CD4-positive, alpha-beta memory T cell (primary cell): ENCODE results near the gene PCGF5. TPM values are rescaled to one million over a fixed set of nuclear protein-coding genes. Genes with fewer than 3 reads are reported as not detected.

Source experiments
- CTCF ChIA-PET: fragments of 350-600 bp; sonication (Branson Sonifier 250); formaldehyde crosslinking; loops from one replicate; lab custom pipeline; 2021; ENCODE audit warnings: inconsistent platforms; ENCODE audit not compliant: partially characterized antibody; lab: Charles Lee
- POLR2A ChIA-PET: fragments of 350-600 bp; sonication (Branson Sonifier 250); formaldehyde crosslinking; loops from one replicate; lab custom pipeline; 2021; ENCODE audit not compliant: partially characterized antibody; lab: Charles Lee
- DNase-seq, 5 donors: peaks; one replicate each; pipeline versions ENCODE4 v3.0.0 to v3.0.0-alpha.2; 2020 to 2022; ENCODE audit warnings: mixed read lengths in 1 of 5
- H3K27ac ChIP-seq: one replicate; pipeline ENCODE4 v1.7.0; 2013; ENCODE audit warnings: low read depth, low read length
- H3K27me3 ChIP-seq: 2 replicates; pipeline ENCODE4 v1.7.0; 2013; ENCODE audit warnings: mild to moderate bottlenecking, low read length, moderate library complexity; ENCODE audit not compliant: insufficient read depth
- H3K36me3 ChIP-seq: 2 replicates; pipeline ENCODE4 v1.7.0; 2013; ENCODE audit warnings: mild to moderate bottlenecking, low read length, moderate library complexity; ENCODE audit not compliant: insufficient read depth
- H3K4me1 ChIP-seq: 2 replicates; pipeline ENCODE4 v1.7.0; 2013; ENCODE audit warnings: mild to moderate bottlenecking, low read length, moderate library complexity; ENCODE audit not compliant: insufficient read depth
- H3K4me3 ChIP-seq, 2 donors: one replicate each; pipeline ENCODE4 v1.7.0; 2013; ENCODE audit warnings: low read length in 2 of 2, mild to moderate bottlenecking in 1 of 2
- H3K9me3 ChIP-seq, 2 donors: one replicate each; pipeline ENCODE4 v1.7.0; 2013; ENCODE audit warnings: low read length in 2 of 2, control low read depth in 1 of 2; ENCODE audit not compliant: control insufficient read depth in 1 of 2
- H3K27ac Mint-ChIP-seq, 7 donors: one replicate each; pipeline ENCODE4 v1.8.0; 2020 to 2021; ENCODE audit warnings: mixed read lengths in 7 of 7, mild to moderate bottlenecking in 6 of 7, inconsistent platforms in 3 of 7, moderate library complexity in 3 of 7
- H3K27me3 Mint-ChIP-seq, 2 donors: one replicate each; pipeline ENCODE4 v1.8.0; 2020 to 2021; ENCODE audit warnings: mixed read lengths in 2 of 2
- H3K36me3 Mint-ChIP-seq, 2 donors: one replicate each; pipeline ENCODE4 v1.8.0; 2020 to 2021; ENCODE audit warnings: mixed read lengths in 2 of 2, inconsistent platforms in 1 of 2, mild to moderate bottlenecking in 1 of 2
- H3K4me1 Mint-ChIP-seq, 4 donors: one replicate each; pipeline ENCODE4 v1.8.0; 2020 to 2021; ENCODE audit warnings: mixed read lengths in 4 of 4, mild to moderate bottlenecking in 1 of 4
- H3K4me3 Mint-ChIP-seq, 8 donors: one replicate each; pipeline ENCODE4 v1.8.0; 2020 to 2021; ENCODE audit warnings: mixed read lengths in 8 of 8, mild to moderate bottlenecking in 7 of 8, moderate library complexity in 6 of 8, inconsistent platforms in 3 of 8
- H3K9me3 Mint-ChIP-seq, 8 donors: one replicate each; pipeline ENCODE4 v1.8.0; 2020 to 2021; ENCODE audit warnings: mixed read lengths in 8 of 8, mild to moderate bottlenecking in 5 of 8, inconsistent platforms in 3 of 8, moderate library complexity in 1 of 8
- intact Hi-C: fragments of 100-400 bp; cut with micrococcal nuclease; formaldehyde crosslinking; loops from one replicate; pipeline ENCODE4 v1.15.1; 2023
- polyA plus RNA-seq, 2 donors: library from polyadenylated mRNA; unstranded; fragments of 300-500 nt; fragmentation: Illumina TruSeq; gene quantifications; one replicate each; pipeline ENCODE4 v1.2.3, GENCODE V29; 2021
- total RNA-seq, 2 experiments: library from RNA; stranded (reverse); gene quantifications; one replicate each; pipeline ENCODE4 v1.2.3, GENCODE V29; 2021

The PCGF5 gene
- total and polyA plus RNA-seq, 4 experiments from 2014 or later: 51.0 to 84.2 (median 67.2) TPM

- ChIA-PET CTCF (interaction anchor here (4.0 kb wide), 1 partner anchor 11 kb away, joined by 27 read pairs; no protein-coding TSS in a partner anchor), POLR2A (interaction anchor here (1.4 kb wide), 1 partner anchor 76 kb away, joined by 3 read pairs; no protein-coding TSS in a partner anchor)
- Mint-ChIP-seq H3K9me3 (no peaks in the 10 kb centered on the region), H3K27ac (peak overlapping the region in 3 of 7 donors; percentile 6 to 38 (median 12)), H3K36me3 (peaks cover 0 to 17% of the 10 kb centered on the region in 2 donors), H3K4me1 (peaks cover 24 to 47% (median 37%) of the 10 kb centered on the region in 4 donors), H3K4me3 (no peak overlapping the region), H3K27me3 (no peaks in the 10 kb centered on the region)
- no peak overlapping the region for H3K4me3 ChIP-seq
- no peaks in the 10 kb centered on the region for H3K27me3 ChIP-seq
- no peak overlapping the region for H3K27ac ChIP-seq
- intact Hi-C loops: no loop called here
- no peaks in the 10 kb centered on the region for H3K36me3 ChIP-seq
- DNase-seq: no peak
- peaks cover 19% of the 10 kb centered on the region for H3K4me1 ChIP-seq
- no peaks in the 10 kb centered on the region for H3K9me3 ChIP-seq
Measured at GRCh38 chr10:91239789-91240188, 19.3 kb downstream of the PCGF5 start.

- Mint-ChIP-seq H3K4me1 (peaks cover 21 to 30% (median 28%) of the 10 kb centered on the region in 4 donors), H3K27ac (peak overlapping the region in 6 of 7 donors; percentile 23 to 91 (median 49)), H3K9me3 (no peaks in the 10 kb centered on the region), H3K4me3 (peak overlapping the region in 2 of 8 donors; percentile 0 to 9), H3K36me3 (peaks cover 0 to 11% of the 10 kb centered on the region in 2 donors), H3K27me3 (no peaks in the 10 kb centered on the region)
- H3K27ac ChIP-seq: peak overlapping the region; percentile 1
- H3K4me1 ChIP-seq: peaks cover 49% of the 10 kb centered on the region
- H3K27me3 ChIP-seq: no peaks in the 10 kb centered on the region
- no peaks in the 10 kb centered on the region for H3K36me3 ChIP-seq
- ChIA-PET POLR2A (interaction anchor here (1.1 kb wide), 1 partner anchor 79 kb away, joined by 3 read pairs; no protein-coding TSS in a partner anchor), CTCF (interaction anchor here (0.8 to 3.6 kb wide), 2 partner anchors 9 to 237 kb away, joined by 3 to 16 read pairs; no protein-coding TSS in a partner anchor)
- H3K4me3 ChIP-seq: no peak overlapping the region
- intact Hi-C loops: no loop called here
- DNase-seq: no peak
- H3K9me3 ChIP-seq: no peaks in the 10 kb centered on the region
Measured at GRCh38 chr10:91242940-91243339, 22.5 kb downstream of the PCGF5 start.

GRCh38 chr10:91247360-91248111 is 27.1 kb downstream of the PCGF5 start:
- H3K4me3 ChIP-seq: no peak overlapping the region
- peaks cover 7% of the 10 kb centered on the region for H3K36me3 ChIP-seq
- CTCF ChIA-PET: interaction anchor here (4.3 to 11.8 kb wide), 3 partner anchors 157 to 335 kb away, joined by 46 to 324 read pairs (median 156); no protein-coding TSS in a partner anchor
- H3K4me1 ChIP-seq: peaks cover 52% of the 10 kb centered on the region
- Mint-ChIP-seq H3K27ac (peak overlapping the region in 5 of 7 donors; percentile 20 to 79 (median 61)), H3K9me3 (no peaks in the 10 kb centered on the region), H3K36me3 (peaks cover 4 to 15% of the 10 kb centered on the region in 2 donors), H3K4me3 (peak overlapping the region in 3 of 8 donors; percentile 9 to 16 (median 11)), H3K4me1 (peaks cover 11 to 14% (median 13%) of the 10 kb centered on the region in 4 donors), H3K27me3 (no peaks in the 10 kb centered on the region)
- POLR2A ChIA-PET: interaction anchor here (0.9 to 1.9 kb wide), 4 partner anchors 46 to 85 kb away, joined by 3 to 5 read pairs (median 3); no protein-coding TSS in a partner anchor
- no peaks in the 10 kb centered on the region for H3K27me3 ChIP-seq
- intact Hi-C loops: no loop called here
- H3K9me3 ChIP-seq: no peaks in the 10 kb centered on the region
- H3K27ac ChIP-seq: no peak overlapping the region
- DNase-seq: no peak

- intact Hi-C loops: loop anchor here (5.0 kb wide), 1 partner anchor 497 kb away; no protein-coding TSS in a partner anchor
- H3K4me3 Mint-ChIP-seq: no peak overlapping the region
- ChIA-PET POLR2A (interaction anchor here (1.7 to 2.0 kb wide), 3 partner anchors 87 to 338 kb away, joined by 6 to 16 read pairs (median 8); no protein-coding TSS in a partner anchor), CTCF (interaction anchor here (1.0 to 11.8 kb wide), 28 partner anchors 10 to 499 kb away, joined by 3 to 324 read pairs (median 6); partner anchors contain the start of gene PCGF5)
- no peaks in the 10 kb centered on the region for H3K27me3 Mint-ChIP-seq
- peaks cover 0 to 2% (median 0%) of the 10 kb centered on the region in 8 donors for H3K9me3 Mint-ChIP-seq
- H3K36me3 Mint-ChIP-seq: peaks cover 26 to 34% of the 10 kb centered on the region in 2 donors
- Histone ChIP-seq H3K27me3 (no peaks in the 10 kb centered on the region), H3K36me3 (peaks cover 29% of the 10 kb centered on the region), H3K4me3 (no peak overlapping the region), H3K9me3 (no peaks in the 10 kb centered on the region), H3K27ac (no peak overlapping the region), H3K4me1 (peaks cover 40% of the 10 kb centered on the region)
- no peak for DNase-seq
- peak overlapping the region in 5 of 7 donors; percentile 14 to 58 (median 36) for H3K27ac Mint-ChIP-seq
- peaks cover 5 to 9% (median 6%) of the 10 kb centered on the region in 4 donors for H3K4me1 Mint-ChIP-seq
Measured at GRCh38 chr10:91249700-91250099, 29.2 kb downstream of the PCGF5 start.

GRCh38 chr10:91250341-91250740 is 29.9 kb downstream of the PCGF5 start:
- H3K4me3 ChIP-seq: no peak overlapping the region
- intact Hi-C loops: loop anchor here (5.0 kb wide), 1 partner anchor 498 kb away; no protein-coding TSS in a partner anchor
- H3K27me3 ChIP-seq: no peaks in the 10 kb centered on the region
- H3K4me3 Mint-ChIP-seq: no peak overlapping the region
- POLR2A ChIA-PET: interaction anchor here (1.0 to 2.0 kb wide), 5 partner anchors 30 to 339 kb away, joined by 3 to 16 read pairs (median 6); partner anchors contain the start of gene PCGF5
- peaks cover 0 to 2% (median 0%) of the 10 kb centered on the region in 8 donors for H3K9me3 Mint-ChIP-seq
- H3K36me3 Mint-ChIP-seq: peaks cover 31 to 39% of the 10 kb centered on the region in 2 donors
- no peaks in the 10 kb centered on the region for H3K27me3 Mint-ChIP-seq
- H3K27ac ChIP-seq: no peak overlapping the region
- no peak for DNase-seq
- peaks cover 5 to 9% (median 6%) of the 10 kb centered on the region in 4 donors for H3K4me1 Mint-ChIP-seq
- no peaks in the 10 kb centered on the region for H3K9me3 ChIP-seq
- H3K27ac Mint-ChIP-seq: peak overlapping the region in 4 of 7 donors; percentile 4 to 36 (median 11)
- H3K4me1 ChIP-seq: peaks cover 34% of the 10 kb centered on the region
- H3K36me3 ChIP-seq: peaks cover 35% of the 10 kb centered on the region
- CTCF ChIA-PET: interaction anchor here (0.7 to 11.8 kb wide), 42 partner anchors 10 to 499 kb away, joined by 3 to 324 read pairs (median 5); partner anchors contain the start of genes PCGF5 and RPP30

GRCh38 chr10:91251430-91252056 is 31.1 kb downstream of the PCGF5 start:
- H3K4me1 Mint-ChIP-seq: peaks cover 5 to 9% (median 6%) of the 10 kb centered on the region in 4 donors
- H3K27ac Mint-ChIP-seq: peak overlapping the region in 1 of 7 donors; percentile 10
- Histone ChIP-seq H3K4me1 (peaks cover 22% of the 10 kb centered on the region), H3K4me3 (no peak overlapping the region), H3K36me3 (peaks cover 44% of the 10 kb centered on the region), H3K9me3 (no peaks in the 10 kb centered on the region), H3K27ac (no peak overlapping the region), H3K27me3 (no peaks in the 10 kb centered on the region)
- H3K27me3 Mint-ChIP-seq: no peaks in the 10 kb centered on the region
- H3K9me3 Mint-ChIP-seq: peaks cover 0 to 2% (median 0%) of the 10 kb centered on the region in 8 donors
- intact Hi-C loops: loop anchor here (1.0 to 5.0 kb wide), 7 partner anchors 88 to 499 kb away; no protein-coding TSS in a partner anchor
- ChIA-PET POLR2A (interaction anchor here (1.0 to 2.0 kb wide), 4 partner anchors 31 to 340 kb away, joined by 3 to 16 read pairs (median 7); partner anchors contain the start of gene PCGF5), CTCF (interaction anchor here (0.7 to 11.8 kb wide), 32 partner anchors 9 to 380 kb away, joined by 3 to 324 read pairs (median 6); partner anchors contain the start of gene RPP30)
- H3K4me3 Mint-ChIP-seq: no peak overlapping the region
- DNase-seq: peak; percentile 50 to 69 (median 66)
- H3K36me3 Mint-ChIP-seq: peaks cover 39 to 49% of the 10 kb centered on the region in 2 donors
